DMS114 treated with DMSO at 0.1 percent for 48 hours (cell line): ENCODE results near the gene PRR36.
"Not testable (repeated sequence)": the region's sequence is repeated elsewhere in the genome, so short reads cannot be mapped to it uniquely, and the experiment has no call there.

Source experiments
- DNase-seq: peaks from one replicate; lab custom pipeline; 2025; ENCODE audit not compliant: unreplicated experiment; lab: John Stamatoyannopoulos, UW

PRR36 gene

GRCh38 chr19:7861619-7862412, 12.4 kb downstream of the PRR36 start:
- no peak for DNase-seq

- DNase-seq: no peak
Observed at GRCh38 chr19:7860714-7861618, 13.2 kb downstream of the PRR36 start.

GRCh38 chr19:7859831-7860713, 14.1 kb downstream of the PRR36 start:
- DNase-seq: no peak

- DNase-seq: not testable (repeated sequence)
Observed at GRCh38 chr19:7859087-7859486, 15.1 kb downstream of the PRR36 start.

- DNase-seq: no peak
Observed at GRCh38 chr19:7858109-7858770, 15.9 kb downstream of the PRR36 start.

- DNase-seq: no peak
Observed at GRCh38 chr19:7857727-7858108, 16.5 kb downstream of the PRR36 start.

- no peak for DNase-seq
Observed at GRCh38 chr19:7856679-7857663, 17.2 kb downstream of the PRR36 start.

- no peak for DNase-seq
Observed at GRCh38 chr19:7856109-7856591, 18.0 kb downstream of the PRR36 start.

- DNase-seq: no peak
Observed at GRCh38 chr19:7855426-7856108, 18.6 kb downstream of the PRR36 start.

- no peak for DNase-seq
Observed at GRCh38 chr19:7853770-7854128, 20.4 kb downstream of the PRR36 start.

GRCh38 chr19:7852851-7853769, 21.1 kb downstream of the PRR36 start:
- no peak for DNase-seq

- DNase-seq: no peak
Observed at GRCh38 chr19:7851623-7852500, 22.3 kb downstream of the PRR36 start.

- DNase-seq: no peak
Observed at GRCh38 chr19:7850945-7851622, 23.1 kb downstream of the PRR36 start.

- no peak for DNase-seq
Observed at GRCh38 chr19:7850000-7850813, 24.0 kb downstream of the PRR36 start.

- no peak for DNase-seq
Observed at GRCh38 chr19:7849631-7849999, 24.6 kb downstream of the PRR36 start.
